IMR-90 (cell line): ENCODE results near the gene ADGRL1. TPM values are rescaled to one million over a fixed set of nuclear protein-coding genes. Genes with fewer than 3 reads are reported as not detected.
A peak's percentile ranks its signal among the peaks of the same experiment; 100 is the strongest.

Source experiments
- ATAC-seq: fragments of 200-7000 bp; cut with Tn5 transposase; 2 replicates; pipeline ENCODE4 v1.9.1; 2020; ENCODE audit warnings: low read depth, mild to moderate bottlenecking, moderate library complexity
- BruUV-seq: library from RNA; stranded (reverse); fragments of 400-500 nt; replicated peaks from 2 replicates; lab custom pipeline; 2021; lab: Mats Ljungman, UMichigan
- CTCF ChIA-PET: fragments of 300-600 bp; formaldehyde crosslinking; extraction: SDS; loops from one replicate; lab custom pipeline; 2021; ENCODE audit warnings: antibody characterized with exemption; lab: Yijun Ruan, JAX
- POLR2A ChIA-PET: fragments of 300-600 bp; sonication (Branson Sonifier 250); formaldehyde crosslinking; loops from one replicate; lab custom pipeline; 2022; ENCODE audit warnings: antibody characterized with exemption; ENCODE audit not compliant: unreplicated experiment; lab: Charles Lee
- DNase-seq: peaks from one replicate; pipeline ENCODE4 v3.0.0; 2013
- H2AFZ ChIP-seq: replicated peaks from 2 replicates; pipeline ENCODE3; 2013; ENCODE audit warnings: low read length, mild to moderate bottlenecking; ENCODE audit not compliant: poor library complexity
- H2AK5ac ChIP-seq: 2 replicates; pipeline ENCODE4 v1.6.1; 2013; ENCODE audit warnings: low read depth, low read length, inconsistent platforms
- H2AK9ac ChIP-seq: replicated peaks from 2 replicates; pipeline ENCODE3; 2013; ENCODE audit warnings: mild to moderate bottlenecking, low read depth, low read length, moderate library complexity; ENCODE audit not compliant: poor library complexity
- H2BK120ac ChIP-seq: 2 replicates; pipeline ENCODE4 v1.6.1; 2013; ENCODE audit warnings: low read depth, low read length, inconsistent platforms
- H2BK15ac ChIP-seq: 3 replicates; pipeline ENCODE4 v1.6.1; 2013; ENCODE audit warnings: low read depth, low read length, inconsistent platforms
- H2BK20ac ChIP-seq: 2 replicates; pipeline ENCODE4 v1.6.1; 2013; ENCODE audit warnings: low read depth, mild to moderate bottlenecking, inconsistent platforms, low read length, moderate library complexity
- H2BK5ac ChIP-seq: 2 replicates; pipeline ENCODE4 v1.6.1; 2013; ENCODE audit warnings: mild to moderate bottlenecking, low read depth, low read length, inconsistent platforms; ENCODE audit not compliant: poor library complexity, severe bottlenecking
- H3K14ac ChIP-seq: replicated peaks from 2 replicates; pipeline ENCODE4 v1.6.1; 2013; ENCODE audit warnings: low read depth, low read length, inconsistent platforms
- H3K18ac ChIP-seq: 2 replicates; pipeline ENCODE4 v1.6.1; 2013; ENCODE audit warnings: low read depth, low read length, control low read depth
- H3K23ac ChIP-seq: 2 replicates; pipeline ENCODE4 v1.6.1; 2013; ENCODE audit warnings: low read depth, low read length, inconsistent platforms
- H3K27ac ChIP-seq: 2 replicates; pipeline ENCODE4 v1.5.1; 2013; ENCODE audit warnings: mild to moderate bottlenecking, control low read depth, low read length; ENCODE audit not compliant: insufficient read depth
- H3K27me3 ChIP-seq: 2 replicates; pipeline ENCODE4 v1.6.1; 2013; ENCODE audit warnings: low read length; ENCODE audit not compliant: control insufficient read depth, insufficient read depth
- H3K36me3 ChIP-seq: 2 replicates; pipeline ENCODE4 v1.6.1; 2013; ENCODE audit warnings: low read length, mixed read lengths; ENCODE audit not compliant: control insufficient read depth, insufficient read depth
- H3K4ac ChIP-seq: 2 replicates; pipeline ENCODE4 v1.6.1; 2013; ENCODE audit warnings: low read depth, low read length, inconsistent platforms
- H3K4me1 ChIP-seq: 2 replicates; pipeline ENCODE4 v1.6.1; 2013; ENCODE audit warnings: low read length, mixed read lengths; ENCODE audit not compliant: control insufficient read depth, insufficient read depth
- H3K4me2 ChIP-seq: 2 replicates; pipeline ENCODE4 v1.6.1; 2013; ENCODE audit warnings: low read depth, mild to moderate bottlenecking, control low read depth, low read length, moderate library complexity
- H3K4me3 ChIP-seq: 2 replicates; pipeline ENCODE4 v1.5.1; 2013; ENCODE audit warnings: low read depth, mild to moderate bottlenecking, control low read depth, low read length, moderate library complexity; ENCODE audit not compliant: insufficient read depth
- H3K56ac ChIP-seq: 2 replicates; pipeline ENCODE4 v1.6.1; 2013; ENCODE audit warnings: low read length, inconsistent platforms; ENCODE audit not compliant: insufficient read depth; ENCODE audit errors: extremely low read depth
- H3K79me1 ChIP-seq, 2 experiments: 2 replicates each; pipeline ENCODE4 v1.6.1; 2013; ENCODE audit warnings: low read length in 2 of 2, inconsistent platforms in 1 of 2, low read depth in 1 of 2
- H3K9ac ChIP-seq: 2 replicates; pipeline ENCODE4 v1.6.1; 2013; ENCODE audit warnings: low read depth, low read length, control low read depth
- H3K9me1 ChIP-seq: 2 replicates; pipeline ENCODE4 v1.6.1; 2013; ENCODE audit warnings: low read length, inconsistent platforms; ENCODE audit not compliant: insufficient read depth
- H3K9me3 ChIP-seq: 2 replicates; pipeline ENCODE4 v1.6.1; 2013; ENCODE audit warnings: low read length; ENCODE audit not compliant: control insufficient read depth, insufficient read depth
- H4K20me1 ChIP-seq: 2 replicates; pipeline ENCODE4 v1.6.1; 2013; ENCODE audit warnings: low read length, inconsistent platforms; ENCODE audit not compliant: insufficient read depth
- H4K5ac ChIP-seq: 2 replicates; pipeline ENCODE4 v1.6.1; 2013; ENCODE audit warnings: mild to moderate bottlenecking, low read depth, low read length, control low read depth
- H4K8ac ChIP-seq, 2 experiments: 2 replicates each; pipeline ENCODE4 v1.6.1; 2013; ENCODE audit warnings: low read depth in 2 of 2, low read length in 2 of 2, control low read depth in 1 of 2, inconsistent platforms in 1 of 2
- H4K91ac ChIP-seq: 2 replicates; pipeline ENCODE4 v1.6.1; 2013; ENCODE audit warnings: low read depth, low read length, inconsistent platforms; ENCODE audit not compliant: insufficient read depth
- MXI1 ChIP-seq: IDR thresholded peaks from 2 replicates; pipeline ENCODE4 v1.6.1; 2012; ENCODE audit warnings: low read depth, mild to moderate bottlenecking, low read length, moderate library complexity, borderline replicate concordance
- NFE2L2 ChIP-seq: fragments of 150-350 bp; IDR thresholded peaks from 2 replicates; pipeline ENCODE4 v1.6.1; 2016; ENCODE audit warnings: low read depth, mild to moderate bottlenecking, low read length
- POLR2A ChIP-seq: IDR thresholded peaks from 2 replicates; pipeline ENCODE4 v1.6.1; 2012; ENCODE audit warnings: mild to moderate bottlenecking, low read depth, low read length
- RAD21 ChIP-seq: IDR thresholded peaks from 2 replicates; pipeline ENCODE4 v1.6.1; 2012; ENCODE audit warnings: low read length, improper control_type of control experiment
- RFX5 ChIP-seq: IDR thresholded peaks from 2 replicates; pipeline ENCODE4 v1.8.0; 2012; ENCODE audit warnings: low read depth, mild to moderate bottlenecking, low read length, moderate library complexity
- WGBS, 2 experiments: methylation state at CpG; one replicate each; pipeline versions ENCODE4 v1.1.5 to v1.1.7; 2013; ENCODE audit warnings: missing lambda C conversion rate in 2 of 2; ENCODE audit not compliant: insufficient read length in 1 of 2; ENCODE audit errors: extremely low coverage in 2 of 2; 5-methylcytosine and 5-hydroxymethylcytosine counted together
- dilution Hi-C: fragments of 300-500 bp; cut with HindIII; formaldehyde crosslinking; loops from one replicate; pipeline ENCODE4 v1.14.3; 2018; ENCODE audit warnings: low sequenced_read_pairs; ENCODE audit not compliant: unreplicated experiment
- in situ Hi-C: fragments of 300-500 bp; cut with MboI; formaldehyde crosslinking; loops from 3 replicates; pipeline ENCODE4 v1.14.3; 2019; ENCODE audit warnings: low sequenced_read_pairs, inconsistent platforms, mixed read lengths
- intact Hi-C: fragments of 100-400 bp; cut with micrococcal nuclease; formaldehyde crosslinking; loops from 2 replicates; pipeline ENCODE4 v1.10.0; 2022
- polyA plus RNA-seq, 3 experiments: library from polyadenylated mRNA; depleted of rRNA; stranded (reverse); fragments of >200 nt; gene quantifications; 2 replicates each; pipeline ENCODE4 v1.2.3, GENCODE V29; 2012; ENCODE audit warnings: low replicate concordance in 1 of 3
- total RNA-seq: library from RNA; depleted of rRNA; stranded (reverse); fragments of >200 nt; gene quantifications from 2 replicates; pipeline ENCODE4 v1.2.3, GENCODE V29; 2012
- TF ChIP-seq, protein P1 (sequence below): conservative IDR thresholded peaks from 2 replicates; pipeline ENCODE4 v1.5.1; 2012; ENCODE audit warnings: mild to moderate bottlenecking, low read depth, low read length, improper control_type of control experiment
- TF ChIP-seq, protein P2 (sequence below): fragments of 150-350 bp; IDR thresholded peaks from 2 replicates; pipeline ENCODE4 v1.6.1; 2017; ENCODE audit warnings: mild to moderate bottlenecking, antibody characterized with exemption, low read length, low read depth

The ADGRL1 gene
- total and polyA plus RNA-seq, 2 of the 4 experiments (the other 2 are of a cell fraction), result 0.72 to 2.2 TPM

DNA sequence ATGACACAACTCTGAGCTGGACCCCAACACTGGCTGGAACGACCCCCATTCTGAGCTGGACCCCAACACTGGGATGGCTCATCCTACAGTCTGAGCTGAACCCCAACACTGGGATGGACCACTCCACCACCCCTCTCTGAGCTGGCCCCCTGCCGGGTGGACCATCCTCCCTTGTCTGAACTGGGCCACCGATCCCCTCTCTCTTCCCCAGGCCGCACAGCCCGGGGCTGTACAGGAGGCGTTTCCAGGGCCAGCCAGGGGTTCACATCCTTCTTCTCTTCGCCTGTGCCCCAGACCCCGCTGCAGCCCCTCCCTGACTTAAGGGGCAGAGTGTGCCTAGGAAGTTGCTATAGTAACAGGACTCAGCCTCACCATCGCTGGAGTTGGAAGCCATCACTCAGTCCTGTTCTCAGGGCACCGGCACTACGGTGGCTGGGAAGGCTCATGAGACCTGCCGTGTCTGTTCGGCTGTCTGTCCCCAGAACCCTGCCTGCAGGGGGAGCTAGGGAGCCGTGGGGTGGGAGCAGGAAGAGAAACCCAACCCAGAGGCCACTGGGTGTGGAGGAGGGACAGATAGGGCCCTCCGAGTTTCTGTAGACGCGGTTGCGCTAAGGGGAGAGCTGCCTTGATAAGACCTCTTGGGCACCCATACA, 92.1 kb downstream of the ADGRL1 start:
- H2AFZ ChIP-seq, result no peak overlapping the region
- POLR2A ChIA-PET, result no interaction called here
- H2BK15ac ChIP-seq, result no peak overlapping the region
- no peak overlapping the region for H2BK120ac ChIP-seq
- peaks cover 20% of the 10 kb centered on the region for H3K4me1 ChIP-seq
- no peak overlapping the region for H2BK5ac ChIP-seq
- peaks cover 10 to 71% of the 10 kb centered on the region in 2 experiments for H3K79me1 ChIP-seq
- CTCF ChIA-PET, result no interaction called here
- dilution Hi-C loops, result no loop called here
- no peak overlapping the region for H3K14ac ChIP-seq
- no peaks in the 10 kb centered on the region for H3K9me3 ChIP-seq
- H4K91ac ChIP-seq, result no peak overlapping the region
- H3K27ac ChIP-seq, result no peak overlapping the region
- no peaks in the 10 kb centered on the region for H3K36me3 ChIP-seq
- no peak overlapping the region for H3K4me2 ChIP-seq
- DNase-seq, result no peak
- peaks cover 8% of the 10 kb centered on the region for H4K20me1 ChIP-seq
- no TSS peak for BruUV-seq
- H3K9me1 ChIP-seq, result peaks cover 17% of the 10 kb centered on the region; the same call in 1 of the 2 replicates
- H3K18ac ChIP-seq, result no peak overlapping the region
- H3K4me3 ChIP-seq, result no peak overlapping the region
- no peak overlapping the region for H3K4ac ChIP-seq
- WGBS, 2 experiments, result 82% methylated on average over 7 of the region's 18 CpGs; no CpG with 5 or more reads in 1 of the 2 experiments
- no peak for ATAC-seq
- no peak overlapping the region for H3K56ac ChIP-seq
- peak overlapping the region in 1 of 2 experiments; percentile 83; a peak in 2 of 4 replicates for H4K8ac ChIP-seq
- no peak overlapping the region for H3K23ac ChIP-seq
- no peak overlapping the region for H2BK20ac ChIP-seq
- no peak overlapping the region for H4K5ac ChIP-seq
- H3K9ac ChIP-seq, result no peak overlapping the region
- intact Hi-C loops, result no loop called here
- H2AK5ac ChIP-seq, result 0 out of 2 replicates have a peak overlapping the region, but pooled peaks have one; percentile 56
- H2AK9ac ChIP-seq, result peak overlapping the region; percentile 21
- in situ Hi-C loops, result no loop called here
- TF ChIP-seq, protein P1, sequence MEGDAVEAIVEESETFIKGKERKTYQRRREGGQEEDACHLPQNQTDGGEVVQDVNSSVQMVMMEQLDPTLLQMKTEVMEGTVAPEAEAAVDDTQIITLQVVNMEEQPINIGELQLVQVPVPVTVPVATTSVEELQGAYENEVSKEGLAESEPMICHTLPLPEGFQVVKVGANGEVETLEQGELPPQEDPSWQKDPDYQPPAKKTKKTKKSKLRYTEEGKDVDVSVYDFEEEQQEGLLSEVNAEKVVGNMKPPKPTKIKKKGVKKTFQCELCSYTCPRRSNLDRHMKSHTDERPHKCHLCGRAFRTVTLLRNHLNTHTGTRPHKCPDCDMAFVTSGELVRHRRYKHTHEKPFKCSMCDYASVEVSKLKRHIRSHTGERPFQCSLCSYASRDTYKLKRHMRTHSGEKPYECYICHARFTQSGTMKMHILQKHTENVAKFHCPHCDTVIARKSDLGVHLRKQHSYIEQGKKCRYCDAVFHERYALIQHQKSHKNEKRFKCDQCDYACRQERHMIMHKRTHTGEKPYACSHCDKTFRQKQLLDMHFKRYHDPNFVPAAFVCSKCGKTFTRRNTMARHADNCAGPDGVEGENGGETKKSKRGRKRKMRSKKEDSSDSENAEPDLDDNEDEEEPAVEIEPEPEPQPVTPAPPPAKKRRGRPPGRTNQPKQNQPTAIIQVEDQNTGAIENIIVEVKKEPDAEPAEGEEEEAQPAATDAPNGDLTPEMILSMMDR, result peak; percentile 36
- TF ChIP-seq MXI1 (no peak), NFE2L2 (no peak), RAD21 (no peak), RFX5 (no peak), POLR2A (no peak)
- TF ChIP-seq, protein P2, sequence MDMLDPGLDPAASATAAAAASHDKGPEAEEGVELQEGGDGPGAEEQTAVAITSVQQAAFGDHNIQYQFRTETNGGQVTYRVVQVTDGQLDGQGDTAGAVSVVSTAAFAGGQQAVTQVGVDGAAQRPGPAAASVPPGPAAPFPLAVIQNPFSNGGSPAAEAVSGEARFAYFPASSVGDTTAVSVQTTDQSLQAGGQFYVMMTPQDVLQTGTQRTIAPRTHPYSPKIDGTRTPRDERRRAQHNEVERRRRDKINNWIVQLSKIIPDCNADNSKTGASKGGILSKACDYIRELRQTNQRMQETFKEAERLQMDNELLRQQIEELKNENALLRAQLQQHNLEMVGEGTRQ, result no peak
- H3K27me3 ChIP-seq, result no peaks in the 10 kb centered on the region
